ENCODE data around the gene ZNF667. TPM values are rescaled to one million over a fixed set of nuclear protein-coding genes. Genes with fewer than 3 reads are reported as not detected.

The ZNF667 gene
- 1 to 10 TPM; 2.0 TPM for total RNA-seq

DNA sequence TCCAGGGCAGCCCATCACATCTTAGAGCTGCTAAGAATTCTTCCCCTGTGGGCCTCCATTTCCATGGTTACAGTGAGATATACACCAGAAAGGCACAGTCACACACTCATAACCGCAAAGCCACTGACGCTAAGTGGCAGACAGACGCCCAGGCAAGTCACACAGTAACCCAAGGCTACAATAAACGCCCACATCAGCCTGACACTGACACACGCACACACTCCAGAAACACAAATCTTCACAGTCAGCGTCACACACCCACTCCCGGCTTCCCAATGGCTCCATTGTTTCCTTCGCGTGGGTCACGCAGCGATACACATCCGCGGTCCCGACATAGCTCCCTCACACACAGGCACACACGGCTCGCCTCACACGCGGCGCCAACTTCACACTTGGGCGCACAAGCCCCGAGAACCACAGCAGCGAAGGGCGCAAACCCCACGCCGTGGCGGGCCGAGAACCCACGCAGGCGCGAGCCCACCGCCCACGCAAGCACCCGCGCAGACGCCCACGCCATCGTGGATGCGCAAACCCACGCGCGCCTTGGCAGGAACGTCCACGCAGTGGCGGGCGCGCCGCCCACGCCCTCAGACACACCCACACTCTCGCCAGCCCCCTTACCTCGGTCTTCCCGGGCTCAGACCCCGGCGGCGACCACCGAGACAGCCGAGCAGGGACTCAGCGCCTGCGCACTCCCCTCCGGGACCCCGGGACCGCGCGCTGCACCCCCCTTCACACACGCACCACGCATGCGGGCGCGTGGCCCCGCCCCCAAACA, at the start of gene ZNF667:
TSS of gene ZNF667 (minus strand) at position 695 of the 778 bp plus-strand sequence. CDS start 14,975 bp downstream, outside the sequence.
- H3K27ac Mint-ChIP-seq: peak within 1 kb of the TSS; percentile 93
- no peaks in the 10 kb centered on the region for H3K27me3 Mint-ChIP-seq
- POLR2A ChIA-PET: no interaction called here
- peak within 1 kb of the TSS; percentile 99 for H3K4me3 Mint-ChIP-seq
- ATAC-seq (ENCODE audit: low read depth) (no peak), DNase-seq (no peak)
- H3K36me3 Mint-ChIP-seq: peaks cover 24% of the 10 kb centered on the region
- peaks cover 17% of the 10 kb centered on the region for H3K4me1 Mint-ChIP-seq
- peaks cover 38% of the 10 kb centered on the region for H3K9me3 Mint-ChIP-seq

GRCh38 chr19:56525214-56525860, 48.2 kb upstream of the ZNF667 start:
- DNase-seq (no peak), ATAC-seq (ENCODE audit: low read depth) (no peak)
- no peaks in the 10 kb centered on the region for H3K4me1 Mint-ChIP-seq
- H3K27ac Mint-ChIP-seq: no peak overlapping the region
- POLR2A ChIA-PET: no interaction called here
- peaks cover 42% of the 10 kb centered on the region for H3K9me3 Mint-ChIP-seq
- H3K27me3 Mint-ChIP-seq: no peaks in the 10 kb centered on the region
- peaks cover 16% of the 10 kb centered on the region for H3K36me3 Mint-ChIP-seq
- no peak overlapping the region for H3K4me3 Mint-ChIP-seq

DNA sequence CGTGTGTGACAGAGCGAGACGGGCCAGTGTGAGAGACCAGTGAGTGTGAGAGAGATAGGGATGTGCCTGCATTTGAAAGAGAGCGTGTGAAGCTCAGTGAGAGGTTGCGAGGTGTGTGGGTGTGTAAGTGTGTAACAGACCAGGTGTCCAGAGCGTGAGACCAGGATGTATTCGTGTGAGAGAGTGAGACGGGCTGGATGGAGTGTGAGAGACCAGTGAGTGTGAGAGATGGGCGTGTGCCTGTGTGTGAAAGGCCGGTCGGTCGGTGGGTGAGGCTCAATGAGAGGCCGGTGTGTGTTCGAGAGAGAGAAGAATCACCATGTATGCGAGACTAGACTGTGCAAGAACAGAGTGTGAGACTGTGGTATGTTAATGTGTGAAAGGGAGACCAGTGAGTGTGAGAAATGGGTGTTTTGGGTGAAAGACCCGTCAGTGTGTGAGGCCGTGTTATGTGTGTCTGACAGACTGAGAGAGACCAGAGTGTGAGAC, 31.2 kb upstream of the ZNF667 start:
- H3K4me1 Mint-ChIP-seq: peaks cover 5% of the 10 kb centered on the region
- DNase-seq (no peak), ATAC-seq (ENCODE audit: low read depth) (no peak)
- POLR2A ChIA-PET: interaction anchor here (1.4 kb wide), 1 partner anchor 104 kb away, joined by 7 read pairs; the partner anchor contains the start of gene ZNF583
- peaks cover 5% of the 10 kb centered on the region for H3K36me3 Mint-ChIP-seq
- H3K27me3 Mint-ChIP-seq: no peaks in the 10 kb centered on the region
- peaks cover 14% of the 10 kb centered on the region for H3K9me3 Mint-ChIP-seq
- no peak overlapping the region for H3K27ac Mint-ChIP-seq
- H3K4me3 Mint-ChIP-seq: no peak overlapping the region

GRCh38 chr19:56507446-56508289, 30.5 kb upstream of the ZNF667 start, which contains the start of gene ZNF471:
TSS of gene ZNF471 (plus strand) at chr19:56507855. CDS start at chr19:56511572, 3,717 bp downstream.
- H3K36me3 Mint-ChIP-seq: peaks cover 5% of the 10 kb centered on the region
- H3K27ac Mint-ChIP-seq: no peak within 1 kb of the TSS
- H3K9me3 Mint-ChIP-seq: peaks cover 15% of the 10 kb centered on the region
- DNase-seq: peak; percentile 94
- POLR2A ChIA-PET: interaction anchor here (1.4 kb wide), 1 partner anchor 103 kb away, joined by 7 read pairs; the partner anchor contains the start of gene ZNF583
- H3K27me3 Mint-ChIP-seq: no peaks in the 10 kb centered on the region
- no peak within 1 kb of the TSS for H3K4me3 Mint-ChIP-seq
- peaks cover 5% of the 10 kb centered on the region for H3K4me1 Mint-ChIP-seq
- ATAC-seq (ENCODE audit: low read depth): peak; percentile 99

- peaks cover 5% of the 10 kb centered on the region for H3K36me3 Mint-ChIP-seq
- H3K27ac Mint-ChIP-seq: no peak overlapping the region
- DNase-seq (no peak), ATAC-seq (ENCODE audit: low read depth) (no peak)
- POLR2A ChIA-PET: no interaction called here
- peaks cover 5% of the 10 kb centered on the region for H3K4me1 Mint-ChIP-seq
- H3K9me3 Mint-ChIP-seq: peaks cover 21% of the 10 kb centered on the region
- no peak overlapping the region for H3K4me3 Mint-ChIP-seq
- no peaks in the 10 kb centered on the region for H3K27me3 Mint-ChIP-seq
Observed at GRCh38 chr19:56504581-56504980, 27.4 kb upstream of the ZNF667 start.

GRCh38 chr19:56491399-56491798, 14.3 kb upstream of the ZNF667 start:
- peaks cover 20% of the 10 kb centered on the region for H3K36me3 Mint-ChIP-seq
- H3K4me1 Mint-ChIP-seq: no peaks in the 10 kb centered on the region
- H3K4me3 Mint-ChIP-seq: no peak overlapping the region
- peaks cover 37% of the 10 kb centered on the region for H3K9me3 Mint-ChIP-seq
- POLR2A ChIA-PET: no interaction called here
- H3K27ac Mint-ChIP-seq: no peak overlapping the region
- ATAC-seq (ENCODE audit: low read depth) (no peak), DNase-seq (no peak)
- no peaks in the 10 kb centered on the region for H3K27me3 Mint-ChIP-seq

- Mint-ChIP-seq H3K4me1 (peaks cover 17% of the 10 kb centered on the region), H3K36me3 (peaks cover 15% of the 10 kb centered on the region), H3K27ac (peak overlapping the region; percentile 93), H3K4me3 (peak overlapping the region; percentile 99), H3K27me3 (no peaks in the 10 kb centered on the region), H3K9me3 (peaks cover 36% of the 10 kb centered on the region)
- POLR2A ChIA-PET: no interaction called here
- DNase-seq: peak; percentile 86
- ATAC-seq (ENCODE audit: low read depth): peak; percentile 85
Observed at GRCh38 chr19:56477429-56478338, 539 bp upstream of the ZNF667 start.

DNA sequence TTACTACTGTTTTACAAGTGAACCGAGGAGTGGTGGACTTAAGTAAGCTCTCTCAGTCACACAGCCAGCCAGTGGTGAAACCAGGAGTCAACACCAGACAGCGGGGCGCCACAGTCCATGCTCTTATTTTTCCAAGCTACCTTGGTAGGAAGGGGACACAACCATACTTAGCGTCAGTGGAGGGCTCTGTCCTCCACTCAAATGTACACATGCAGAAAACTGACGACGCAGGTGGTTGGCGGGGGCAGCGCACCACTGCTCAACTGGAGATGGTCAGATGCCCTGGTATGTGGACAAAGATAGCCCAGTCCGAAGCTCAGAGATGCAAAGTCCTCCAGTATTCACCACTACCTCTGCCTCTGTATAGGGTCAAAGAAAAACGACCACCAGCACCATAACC, 1.1 kb downstream of the ZNF667 start:
- Mint-ChIP-seq H3K27me3 (no peaks in the 10 kb centered on the region), H3K36me3 (peaks cover 28% of the 10 kb centered on the region), H3K9me3 (peaks cover 35% of the 10 kb centered on the region), H3K4me1 (peaks cover 17% of the 10 kb centered on the region), H3K27ac (no peak overlapping the region), H3K4me3 (peak overlapping the region; percentile 99)
- POLR2A ChIA-PET: no interaction called here
- ATAC-seq (ENCODE audit: low read depth) (no peak), DNase-seq (no peak)

DNA sequence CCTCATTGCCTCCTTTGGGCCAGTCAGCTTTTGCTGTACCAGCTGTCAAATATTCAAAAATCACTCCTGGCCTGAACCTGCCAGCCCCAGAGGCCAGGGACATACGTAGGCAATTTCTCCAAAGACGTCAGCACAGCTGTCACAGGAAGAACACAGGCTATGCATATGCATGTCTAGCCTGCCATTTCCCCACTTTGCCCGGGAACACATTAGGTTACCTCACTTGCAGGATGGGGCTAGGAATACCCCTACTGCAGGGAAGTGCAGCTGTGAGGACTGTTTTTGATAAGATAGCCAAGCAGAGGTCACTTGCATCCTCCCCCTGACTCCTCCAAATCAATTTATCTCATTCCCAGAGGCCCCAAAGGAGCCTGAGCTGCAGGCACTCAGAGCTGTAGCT, 2.8 kb downstream of the ZNF667 start:
- peaks cover 30% of the 10 kb centered on the region for H3K9me3 Mint-ChIP-seq
- H3K27me3 Mint-ChIP-seq: no peaks in the 10 kb centered on the region
- DNase-seq: no peak
- ATAC-seq (ENCODE audit: low read depth): no peak
- H3K4me1 Mint-ChIP-seq: peaks cover 17% of the 10 kb centered on the region
- H3K36me3 Mint-ChIP-seq: peaks cover 30% of the 10 kb centered on the region
- H3K27ac Mint-ChIP-seq: no peak overlapping the region
- POLR2A ChIA-PET: no interaction called here
- no peak overlapping the region for H3K4me3 Mint-ChIP-seq

GRCh38 chr19:56441206-56441792, 35.8 kb downstream of the ZNF667 start:
- POLR2A ChIA-PET: no interaction called here
- no peak for DNase-seq
- no peaks in the 10 kb centered on the region for H3K27me3 Mint-ChIP-seq
- peaks cover 13% of the 10 kb centered on the region for H3K36me3 Mint-ChIP-seq
- no peaks in the 10 kb centered on the region for H3K4me1 Mint-ChIP-seq
- ATAC-seq (ENCODE audit: low read depth): no peak
- peaks cover 42% of the 10 kb centered on the region for H3K9me3 Mint-ChIP-seq
- no peak overlapping the region for H3K4me3 Mint-ChIP-seq
- no peak overlapping the region for H3K27ac Mint-ChIP-seq

- no peaks in the 10 kb centered on the region for H3K4me1 Mint-ChIP-seq
- no peaks in the 10 kb centered on the region for H3K27me3 Mint-ChIP-seq
- H3K9me3 Mint-ChIP-seq: peaks cover 44% of the 10 kb centered on the region
- peaks cover 43% of the 10 kb centered on the region for H3K36me3 Mint-ChIP-seq
- ATAC-seq (ENCODE audit: low read depth) (no peak), DNase-seq (no peak)
- no peak overlapping the region for H3K4me3 Mint-ChIP-seq
- POLR2A ChIA-PET: no interaction called here
- no peak overlapping the region for H3K27ac Mint-ChIP-seq
Observed at GRCh38 chr19:56423985-56424353, 53.2 kb downstream of the ZNF667 start.

DNA sequence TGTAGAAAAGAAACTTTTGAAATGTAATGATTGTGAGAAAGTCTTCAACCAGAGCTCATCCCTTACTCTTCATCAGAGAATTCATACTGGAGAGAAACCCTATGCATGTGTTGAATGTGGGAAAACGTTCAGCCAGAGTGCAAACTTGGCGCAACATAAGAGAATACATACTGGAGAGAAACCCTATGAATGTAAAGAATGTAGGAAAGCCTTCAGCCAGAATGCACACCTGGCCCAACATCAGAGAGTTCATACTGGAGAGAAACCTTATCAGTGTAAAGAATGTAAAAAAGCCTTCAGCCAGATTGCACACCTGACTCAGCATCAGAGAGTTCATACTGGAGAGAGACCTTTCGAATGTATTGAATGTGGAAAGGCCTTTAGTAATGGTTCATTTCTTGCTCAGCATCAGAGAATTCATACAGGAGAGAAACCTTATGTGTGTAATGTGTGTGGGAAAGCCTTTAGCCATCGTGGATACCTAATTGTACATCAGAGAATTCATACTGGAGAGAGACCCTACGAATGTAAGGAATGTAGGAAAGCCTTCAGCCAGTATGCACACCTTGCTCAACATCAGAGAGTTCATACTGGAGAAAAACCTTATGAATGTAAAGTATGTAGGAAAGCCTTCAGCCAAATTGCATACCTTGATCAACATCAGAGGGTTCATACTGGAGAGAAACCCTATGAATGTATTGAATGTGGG, 53.7 kb downstream of the ZNF667 start:
- Mint-ChIP-seq H3K4me3 (no peak overlapping the region), H3K27me3 (no peaks in the 10 kb centered on the region), H3K4me1 (no peaks in the 10 kb centered on the region), H3K9me3 (peaks cover 49% of the 10 kb centered on the region), H3K27ac (no peak overlapping the region), H3K36me3 (peaks cover 48% of the 10 kb centered on the region)
- POLR2A ChIA-PET: no interaction called here
- DNase-seq (no peak), ATAC-seq (ENCODE audit: low read depth) (no peak)

All from activated naive CD8-positive, alpha-beta T cell treated with anti-CD3 and anti-CD28 coated beads, Interleukin-2, amount 10 ng/mL, durations not matched to agents 7 days and 5 days (primary cell).